Measurements from ENCODE around the gene TXK. TPM values are rescaled to one million over a fixed set of nuclear protein-coding genes. Genes with fewer than 3 reads are reported as not detected.
A peak's percentile ranks its signal among the peaks of the same experiment; 100 is the strongest.

The TXK gene
- total and polyA plus RNA-seq, 3 donors from 2014 or later, result 3.1 to 5.9 (median 3.6) TPM

- Histone ChIP-seq H3K4me1 (no peaks in the 10 kb centered on the region), H3K36me3 (ENCODE audit: low read depth, missing control alignments) (no peaks in the 10 kb centered on the region), H3K27me3 (no peaks in the 10 kb centered on the region), H3K4me3 (no peak overlapping the region), H3K27ac (no peak overlapping the region), H3K9me3 (no peaks in the 10 kb centered on the region)
- intact Hi-C loops (cut with DNase I; ENCODE audit: low total_unique reads), result no loop called here
- no peak for DNase-seq
- TF ChIP-seq, protein P1, sequence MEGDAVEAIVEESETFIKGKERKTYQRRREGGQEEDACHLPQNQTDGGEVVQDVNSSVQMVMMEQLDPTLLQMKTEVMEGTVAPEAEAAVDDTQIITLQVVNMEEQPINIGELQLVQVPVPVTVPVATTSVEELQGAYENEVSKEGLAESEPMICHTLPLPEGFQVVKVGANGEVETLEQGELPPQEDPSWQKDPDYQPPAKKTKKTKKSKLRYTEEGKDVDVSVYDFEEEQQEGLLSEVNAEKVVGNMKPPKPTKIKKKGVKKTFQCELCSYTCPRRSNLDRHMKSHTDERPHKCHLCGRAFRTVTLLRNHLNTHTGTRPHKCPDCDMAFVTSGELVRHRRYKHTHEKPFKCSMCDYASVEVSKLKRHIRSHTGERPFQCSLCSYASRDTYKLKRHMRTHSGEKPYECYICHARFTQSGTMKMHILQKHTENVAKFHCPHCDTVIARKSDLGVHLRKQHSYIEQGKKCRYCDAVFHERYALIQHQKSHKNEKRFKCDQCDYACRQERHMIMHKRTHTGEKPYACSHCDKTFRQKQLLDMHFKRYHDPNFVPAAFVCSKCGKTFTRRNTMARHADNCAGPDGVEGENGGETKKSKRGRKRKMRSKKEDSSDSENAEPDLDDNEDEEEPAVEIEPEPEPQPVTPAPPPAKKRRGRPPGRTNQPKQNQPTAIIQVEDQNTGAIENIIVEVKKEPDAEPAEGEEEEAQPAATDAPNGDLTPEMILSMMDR (IDR thresholded peaks at IDR 0.05), result no peak
- TF ChIP-seq POLR2A (IDR thresholded peaks at IDR 0.05), result no peak
- 41 to 42% methylated on average over 2 of the region's 2 CpGs for WGBS, 2 donors
Measured at GRCh38 chr4:48037117-48037462, 97.0 kb downstream of the TXK start.

DNA sequence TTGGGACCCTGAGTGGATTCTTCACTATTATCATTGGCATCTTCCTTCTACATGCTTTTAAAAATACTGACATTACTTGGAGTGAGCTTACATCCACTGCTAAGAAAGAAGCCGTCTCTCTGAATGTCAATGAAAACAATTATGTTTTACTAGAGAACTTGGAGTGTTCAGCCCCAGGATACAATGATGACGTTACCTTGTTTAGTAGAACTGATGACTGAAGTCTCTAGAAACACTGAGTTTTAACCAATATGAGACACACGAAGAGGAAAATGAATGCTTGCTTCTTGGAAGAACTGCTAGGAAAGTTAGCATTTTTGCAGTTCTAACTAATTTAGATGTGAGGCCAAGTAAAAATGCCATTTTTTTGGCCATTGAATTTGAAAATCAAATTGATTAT lies 98.1 kb downstream of the TXK start:
- Histone ChIP-seq H3K9me3 (no peaks in the 10 kb centered on the region), H3K4me3 (no peak overlapping the region), H3K4me1 (no peaks in the 10 kb centered on the region), H3K36me3 (ENCODE audit: low read depth, missing control alignments) (no peaks in the 10 kb centered on the region), H3K27ac (no peak overlapping the region), H3K27me3 (no peaks in the 10 kb centered on the region)
- no peak for DNase-seq
- WGBS, 2 donors, result 87 to 91% methylated on average over 3 of the region's 3 CpGs
- TF ChIP-seq POLR2A (IDR thresholded peaks at IDR 0.05), result no peak
- TF ChIP-seq, protein P1 (IDR thresholded peaks at IDR 0.05), result no peak
- intact Hi-C loops (cut with DNase I; ENCODE audit: low total_unique reads), result no loop called here

GRCh38 chr4:48033825-48034413 lies 100.1 kb downstream of the TXK start:
- no peaks in the 10 kb centered on the region for H3K27me3 ChIP-seq
- no peak overlapping the region for H3K4me3 ChIP-seq
- no peaks in the 10 kb centered on the region for H3K4me1 ChIP-seq
- no peak for TF ChIP-seq POLR2A (IDR thresholded peaks at IDR 0.05)
- TF ChIP-seq, protein P1 (IDR thresholded peaks at IDR 0.05), result peak in 1 of 3 experiments; percentile 50
- 77 to 90% methylated on average over 1 of the region's 1 CpG for WGBS, 2 donors
- DNase-seq, result peak; percentile 30
- no peak overlapping the region for H3K27ac ChIP-seq
- intact Hi-C loops (cut with DNase I; ENCODE audit: low total_unique reads), result no loop called here
- H3K9me3 ChIP-seq, result no peaks in the 10 kb centered on the region
- no peaks in the 10 kb centered on the region for H3K36me3 ChIP-seq (ENCODE audit: low read depth, missing control alignments)

GRCh38 chr4:48033412-48033811 lies 100.6 kb downstream of the TXK start:
- H3K4me1 ChIP-seq, result no peaks in the 10 kb centered on the region
- H3K36me3 ChIP-seq (ENCODE audit: low read depth, missing control alignments), result no peaks in the 10 kb centered on the region
- no peak overlapping the region for H3K27ac ChIP-seq
- no peaks in the 10 kb centered on the region for H3K9me3 ChIP-seq
- DNase-seq, result no peak
- no peaks in the 10 kb centered on the region for H3K27me3 ChIP-seq
- intact Hi-C loops (cut with DNase I; ENCODE audit: low total_unique reads), result no loop called here
- TF ChIP-seq, protein P1 (IDR thresholded peaks at IDR 0.05), result no peak
- TF ChIP-seq POLR2A (IDR thresholded peaks at IDR 0.05), result no peak
- no peak overlapping the region for H3K4me3 ChIP-seq

- H3K27ac ChIP-seq, result no peak overlapping the region
- H3K4me3 ChIP-seq, result no peak overlapping the region
- H3K27me3 ChIP-seq, result no peaks in the 10 kb centered on the region
- H3K4me1 ChIP-seq, result no peaks in the 10 kb centered on the region
- intact Hi-C loops (cut with DNase I; ENCODE audit: low total_unique reads), result no loop called here
- H3K9me3 ChIP-seq, result no peaks in the 10 kb centered on the region
- DNase-seq, result no peak
- TF ChIP-seq, protein P1 (IDR thresholded peaks at IDR 0.05), result no peak
- TF ChIP-seq POLR2A (IDR thresholded peaks at IDR 0.05), result no peak
- H3K36me3 ChIP-seq (ENCODE audit: low read depth, missing control alignments), result no peaks in the 10 kb centered on the region
Measured at GRCh38 chr4:48032721-48033120, 101.3 kb downstream of the TXK start.
